HG03342 (cell line): ENCODE measurements around the gene DSTYK.
A peak's percentile ranks its signal among the peaks of the same experiment; 100 is the strongest.

ENCODE experiments used
- ATAC-seq: cut with Tn5 transposase; IDR thresholded peaks from one replicate; pipeline ENCODE4 v1.9.1; 2021; ENCODE audit warnings: mild to moderate bottlenecking, moderate library complexity; ENCODE audit not compliant: unreplicated experiment

The DSTYK gene

DNA sequence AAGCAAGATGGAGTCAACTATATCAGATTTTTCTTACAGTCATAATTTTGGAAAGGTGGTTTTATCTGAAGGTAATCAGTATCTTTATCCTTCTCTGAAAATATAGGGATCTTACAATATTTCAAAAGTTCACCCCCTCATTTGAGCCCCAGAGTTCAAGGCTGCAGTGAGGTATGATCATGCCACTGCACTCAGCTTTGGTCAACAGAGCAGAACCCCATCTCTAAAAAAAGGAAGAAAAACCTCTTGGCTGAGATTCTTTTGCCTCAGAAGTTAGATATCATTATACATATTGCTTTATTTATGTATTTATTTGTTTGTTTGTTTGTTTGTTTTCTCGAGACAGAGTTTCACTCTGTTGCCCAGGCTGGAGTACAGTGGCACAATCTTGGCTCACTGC is 78.2 kb downstream of the DSTYK start:
- ATAC-seq = no peak

DNA sequence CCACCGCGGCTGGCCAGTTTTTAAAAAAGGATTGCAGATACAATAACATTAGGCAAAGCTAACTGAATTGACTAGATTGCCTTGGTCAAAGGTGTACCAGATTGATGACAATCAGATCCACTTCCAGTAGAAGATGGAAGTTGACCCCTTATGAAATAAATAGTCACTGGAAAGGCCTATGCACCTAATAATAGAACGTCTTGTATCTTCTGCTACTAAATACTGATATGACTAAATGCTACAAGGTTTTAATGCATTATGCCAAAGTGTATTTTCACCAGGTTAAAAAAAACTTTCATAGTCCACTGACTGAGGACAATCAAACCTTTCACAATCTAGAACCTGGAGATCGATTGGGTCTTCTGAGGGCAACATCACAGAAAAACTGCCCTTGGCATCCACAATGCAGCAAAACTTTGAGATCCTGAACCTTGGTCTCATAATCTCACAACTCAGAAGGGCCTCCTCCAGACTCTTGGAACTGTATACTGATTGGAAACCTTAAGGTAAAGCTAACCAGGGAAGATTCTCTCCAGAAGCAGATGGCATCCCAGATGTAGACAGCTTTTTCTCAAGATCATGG is 82.0 kb downstream of the DSTYK start:
- no peak for ATAC-seq

DNA sequence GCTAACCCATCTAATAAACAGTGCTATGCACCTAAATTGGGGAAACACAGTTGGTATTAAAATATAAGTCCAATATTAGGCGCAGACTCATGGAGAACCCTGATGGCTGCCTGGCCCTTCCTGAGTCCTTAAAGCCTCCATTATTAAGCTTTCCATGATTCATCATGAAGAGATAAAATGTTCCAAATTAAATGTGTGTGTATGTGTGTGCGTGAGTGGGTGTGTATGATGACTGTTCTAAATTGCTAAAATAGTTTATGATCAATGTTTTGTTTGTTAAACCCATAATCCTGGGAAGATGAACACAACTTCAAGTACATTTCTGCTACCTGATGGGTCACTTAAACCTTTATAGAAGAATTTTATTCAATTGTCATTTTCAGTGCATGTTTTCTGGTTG is 83.5 kb downstream of the DSTYK start:
- ATAC-seq = no peak

DNA sequence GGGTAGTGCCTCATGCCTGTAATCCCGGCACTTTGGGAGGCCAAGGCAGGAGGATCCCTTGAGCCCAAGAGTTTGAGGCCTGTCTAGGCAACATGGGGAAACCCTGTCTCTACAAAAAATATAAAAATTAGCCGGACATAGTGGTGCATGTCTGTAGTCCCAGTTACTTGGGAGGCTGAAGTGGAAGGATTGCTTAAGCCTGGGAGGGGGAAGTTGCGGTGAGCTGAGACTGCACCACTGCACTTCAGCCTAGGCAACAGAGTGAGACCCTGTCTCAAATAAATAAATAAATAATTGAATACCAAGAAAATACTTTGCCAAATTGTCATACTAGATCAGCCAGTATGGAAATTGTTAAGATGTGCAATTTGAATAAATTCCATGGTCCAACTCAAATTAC is 83.9 kb downstream of the DSTYK start:
- ATAC-seq = no peak

DNA sequence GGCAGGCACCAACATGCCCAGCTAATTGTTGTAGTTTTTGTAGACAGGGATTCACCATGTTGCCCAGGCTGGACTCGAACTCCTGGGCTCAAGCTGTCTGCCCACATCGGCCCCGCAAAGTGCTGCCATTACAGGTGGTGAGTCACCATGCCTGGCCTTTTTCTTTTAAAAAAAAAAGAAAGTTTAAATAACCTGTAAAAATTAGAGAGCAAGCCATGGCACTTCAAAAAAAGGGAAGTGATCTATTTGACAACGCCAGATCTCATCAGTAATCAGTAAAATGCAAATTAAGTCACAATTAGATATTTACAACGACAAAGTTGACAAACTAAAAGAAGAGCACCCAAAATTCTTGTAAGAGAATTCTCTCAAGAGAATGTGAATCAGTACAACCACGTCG is 86.8 kb downstream of the DSTYK start:
- ATAC-seq = no peak

DNA sequence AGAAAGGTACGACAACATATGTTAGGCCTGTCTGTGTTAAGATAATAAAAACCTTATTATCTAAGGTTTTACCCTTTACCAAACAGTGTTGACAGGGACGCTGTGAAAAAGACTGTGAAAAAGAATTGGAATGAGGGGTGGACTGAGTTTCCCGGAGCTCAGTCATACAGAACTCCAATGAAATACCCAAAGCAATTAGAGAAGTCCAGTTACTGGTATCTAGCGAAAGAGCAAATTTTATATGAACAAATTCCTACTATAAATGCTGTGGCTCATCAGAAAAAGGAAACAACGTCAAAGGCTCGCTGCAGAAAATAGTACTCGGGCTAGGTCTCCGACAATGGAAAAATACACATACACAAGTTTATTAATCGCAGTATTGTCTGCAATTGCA is 89.0 kb downstream of the DSTYK start:
- no peak for ATAC-seq

DNA sequence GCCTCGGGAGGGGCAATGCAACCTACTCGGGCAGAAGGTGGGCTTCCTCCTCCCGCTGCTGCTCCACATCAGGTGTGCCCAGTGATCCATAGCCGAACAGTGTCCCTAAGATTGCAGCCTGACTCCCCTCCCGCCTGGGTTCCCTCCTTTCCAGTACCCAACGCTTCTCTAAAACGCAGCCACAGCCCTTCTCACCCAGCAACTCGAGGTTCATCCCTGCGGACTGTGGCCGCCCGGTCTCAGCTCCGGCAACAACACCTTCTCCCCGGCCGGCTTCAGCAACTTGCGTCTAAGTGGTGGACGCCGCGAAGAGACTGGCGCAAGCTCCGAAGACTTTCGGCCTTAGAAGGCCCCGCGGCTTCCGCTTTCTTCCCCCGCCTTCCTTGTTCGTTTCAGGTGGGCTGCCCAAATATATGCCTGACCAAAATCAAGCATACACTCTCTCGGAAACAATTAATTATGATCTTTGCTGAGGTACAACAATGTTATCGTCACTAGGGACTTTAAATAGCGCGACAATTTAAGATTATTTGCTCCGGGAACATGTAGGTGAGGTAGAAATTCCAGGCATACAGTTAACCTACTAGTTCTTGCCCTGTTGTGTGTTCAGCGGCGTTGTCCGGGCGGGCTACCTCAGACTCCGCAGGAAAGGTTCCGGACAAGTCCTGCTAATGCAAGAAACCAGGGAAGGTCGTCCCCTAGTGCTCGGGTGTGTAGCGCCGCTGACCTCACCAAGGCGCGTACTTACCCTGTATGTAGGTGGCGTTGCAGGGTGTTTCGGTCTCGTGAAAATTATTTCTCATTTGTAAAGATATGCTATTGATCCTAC is 89.6 kb downstream of the DSTYK start, which contains the start of gene RBBP5:
RBBP5 (minus strand) TSS at position 319 of the 829 bp plus-strand sequence; CDS start at position 214, 105 bp downstream.
- ATAC-seq = peak; percentile 91

DNA sequence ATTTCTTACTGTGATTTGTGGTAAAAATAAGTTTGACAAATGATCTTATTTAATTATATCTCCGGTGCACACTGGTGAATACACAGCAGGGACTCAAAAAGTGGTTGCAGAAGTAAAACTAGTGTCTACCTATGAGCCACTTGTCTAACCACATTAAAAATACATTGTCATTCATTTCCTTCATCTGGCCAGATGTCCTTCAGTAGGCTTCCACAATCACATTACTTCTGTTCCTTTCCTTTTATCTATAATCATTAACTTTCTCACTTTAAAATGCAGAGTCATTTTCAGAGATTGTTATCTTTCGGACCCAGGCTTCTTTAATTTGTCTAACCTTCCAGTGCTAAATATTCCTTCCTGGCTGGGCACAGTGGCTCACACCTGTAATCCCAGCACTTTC is 92.8 kb downstream of the DSTYK start:
- ATAC-seq = no peak

DNA sequence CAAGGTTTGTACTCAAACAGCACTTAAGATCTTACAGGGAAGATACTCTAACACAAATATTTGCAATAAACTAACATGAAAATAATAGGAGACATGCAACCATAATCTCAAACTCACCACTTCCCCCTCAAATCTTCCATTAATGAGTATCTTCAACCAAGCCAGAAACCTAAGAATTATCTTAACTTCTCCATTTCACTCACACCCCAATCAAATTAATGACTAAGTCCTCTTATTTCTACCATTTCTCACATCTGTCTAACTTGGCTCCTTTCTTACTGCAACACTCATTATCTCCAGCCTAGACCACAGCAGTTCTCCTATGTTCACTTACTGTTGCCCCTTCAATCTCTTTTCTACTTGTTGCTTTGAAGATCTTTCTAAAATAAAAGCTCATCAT is 100.1 kb downstream of the DSTYK start:
- ATAC-seq = no peak

DNA sequence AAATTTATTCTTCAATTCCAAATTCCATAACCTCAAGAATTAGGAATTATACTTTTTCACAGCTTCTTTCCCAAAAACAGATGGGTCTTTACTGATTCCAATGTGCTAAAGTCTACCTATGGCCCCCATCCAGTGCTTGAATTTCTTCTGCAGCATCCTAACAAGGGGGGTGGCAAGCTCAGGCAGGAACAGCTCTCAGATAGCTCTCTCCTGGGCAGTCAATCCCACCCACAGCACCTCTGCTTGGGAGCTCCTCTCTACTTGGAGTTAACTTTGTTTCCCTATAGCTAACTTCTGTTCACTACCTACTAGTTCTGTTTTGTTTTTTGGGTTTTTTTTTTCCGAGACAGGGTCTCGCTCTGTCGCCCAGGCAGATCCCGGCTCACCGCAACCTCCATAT is 101.8 kb downstream of the DSTYK start:
- ATAC-seq = no peak

DNA sequence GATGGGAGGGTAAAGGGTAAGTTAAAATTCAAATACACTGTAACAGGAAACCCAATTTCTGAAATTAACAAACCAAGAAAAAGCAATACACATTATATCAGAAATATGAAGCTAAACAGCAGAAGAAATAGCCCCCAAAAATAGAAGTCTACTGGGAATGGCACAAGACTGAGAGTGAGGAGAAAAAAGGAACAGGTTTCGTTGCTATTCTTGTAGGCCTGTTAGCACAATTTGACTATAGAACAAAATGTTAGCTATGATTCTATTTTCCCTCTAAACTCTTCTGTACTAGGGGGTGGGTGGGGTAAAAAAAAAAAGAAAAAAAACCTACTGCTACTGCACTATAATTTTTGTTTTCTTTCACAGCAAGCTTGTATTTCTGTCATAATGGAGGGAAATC is 102.2 kb downstream of the DSTYK start:
- ATAC-seq = no peak

DNA sequence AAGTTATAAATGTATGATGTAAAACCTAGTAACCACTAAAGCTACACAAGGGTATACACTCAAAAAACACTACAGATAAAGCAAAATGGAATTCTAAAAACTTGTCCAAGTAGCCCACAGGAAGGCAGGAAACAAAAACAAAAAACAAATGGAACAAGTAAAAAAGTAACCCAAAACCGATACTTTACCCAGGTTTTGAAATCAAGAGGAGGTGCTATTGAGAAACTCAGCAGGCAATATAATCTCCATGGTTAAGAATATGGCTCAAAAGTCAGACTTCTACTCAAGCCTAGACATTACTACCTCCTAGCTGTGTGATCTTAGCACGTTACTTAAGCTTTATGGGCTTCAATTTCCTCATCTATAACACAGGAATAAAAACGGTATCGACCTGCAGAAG is 103.0 kb downstream of the DSTYK start:
- no peak for ATAC-seq

DNA sequence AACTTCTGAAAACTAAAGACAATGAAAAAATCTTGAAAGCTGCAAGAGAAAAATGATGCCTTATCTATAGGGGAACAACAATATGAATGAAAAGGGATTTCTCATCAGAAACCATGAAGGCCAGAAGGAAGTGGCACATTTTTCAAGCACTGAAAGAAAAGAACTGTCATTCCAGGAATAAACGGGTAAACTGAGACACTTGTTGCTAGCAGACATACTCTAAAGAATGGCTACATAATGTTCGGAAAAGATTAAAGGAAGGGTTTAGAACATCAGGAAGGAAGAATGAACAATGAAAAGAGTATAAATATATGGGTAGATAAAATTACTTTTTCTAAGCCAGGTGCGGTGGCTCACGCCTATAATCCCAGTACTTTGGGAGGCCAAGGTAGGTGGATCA is 104.2 kb downstream of the DSTYK start:
- ATAC-seq = no peak

DNA sequence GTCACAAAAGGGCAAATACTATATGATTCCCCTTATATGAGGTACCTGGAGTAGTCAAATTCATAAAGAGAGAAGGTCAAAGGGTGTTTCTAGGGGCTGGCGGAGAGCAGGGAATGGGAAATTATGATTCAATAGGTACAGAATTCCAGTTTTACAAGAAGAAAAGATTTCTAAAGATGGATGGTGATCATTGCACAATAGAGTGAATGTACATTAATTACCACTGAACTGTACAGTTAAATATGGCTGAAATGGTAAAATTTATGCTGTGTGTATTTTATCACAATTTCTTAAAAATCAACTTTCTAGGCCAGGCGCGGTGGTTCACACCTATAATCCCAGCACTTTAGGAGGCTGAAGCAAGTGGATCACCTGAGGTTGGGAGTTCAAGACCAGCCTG is 109.1 kb downstream of the DSTYK start:
- no peak for ATAC-seq

DNA sequence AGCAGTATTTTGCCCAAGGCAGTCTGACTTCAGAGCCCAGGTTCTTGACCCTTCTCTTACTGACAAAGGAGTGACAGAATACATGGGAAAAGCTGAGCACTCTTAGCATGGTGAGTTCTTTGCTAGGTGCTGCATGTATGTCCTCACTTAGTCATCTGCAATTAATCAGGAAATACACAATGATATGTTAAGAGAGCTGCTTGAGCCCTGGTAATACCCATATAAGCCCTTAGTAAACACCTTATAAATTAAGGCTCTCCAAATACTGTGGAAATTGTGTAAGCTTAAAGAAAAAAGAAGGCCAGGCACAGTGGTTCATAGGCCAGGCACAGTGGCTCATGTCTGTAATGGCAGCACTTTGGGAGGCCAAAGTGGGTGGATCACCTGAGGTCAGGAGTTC is 113.3 kb downstream of the DSTYK start:
- no peak for ATAC-seq

DNA sequence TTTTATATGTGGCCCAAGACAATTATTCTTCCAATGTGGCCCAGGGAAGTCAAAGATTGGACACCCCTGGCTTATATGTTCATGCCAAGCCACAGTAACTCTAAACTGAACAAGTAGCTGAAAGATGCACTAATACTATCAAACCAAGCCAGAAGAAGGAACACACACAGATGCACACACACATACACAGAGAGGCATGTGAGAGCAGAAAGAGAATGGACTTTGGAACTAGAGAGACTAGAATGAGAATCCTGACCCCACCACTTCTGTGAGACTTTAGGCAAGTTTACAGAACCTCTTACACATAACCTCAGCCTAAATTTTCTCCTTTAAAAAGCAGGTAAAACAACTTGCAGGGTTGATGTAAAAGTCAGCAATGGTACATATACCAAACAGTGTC is 116.1 kb downstream of the DSTYK start:
- ATAC-seq = no peak
